Right lobe of liver (tissue), 6 donors: ENCODE results near the gene RAB28. TPM values are rescaled to one million over a fixed set of nuclear protein-coding genes. Genes with fewer than 3 reads are reported as not detected.

Experiments used
- ATAC-seq, 4 donors: fragments of 200-7000 bp; cut with Tn5 transposase; one replicate each; pipeline ENCODE4 v1.9.1; 2020; ENCODE audit warnings: mild to moderate bottlenecking in 4 of 4, moderate library complexity in 4 of 4
- DNase-seq, 3 donors: peaks; one replicate each; pipeline ENCODE4 v3.0.0-alpha.2; 2020
- H3K27ac ChIP-seq, 3 donors: fragments of 200-600 bp; one replicate each; pipeline ENCODE4 v1.8.0; 2022
- H3K27me3 ChIP-seq, 2 donors: fragments of 200-600 bp; one replicate each; pipeline ENCODE4 v1.8.0; 2022
- H3K36me3 ChIP-seq, 4 donors: fragments of 200-600 bp; sonication (generic) in 1 of 4; one replicate each; pipeline versions ENCODE4 v1.5.1 to v1.8.0; 2017 to 2022; ENCODE audit warnings: control low read depth in 1 of 4
- H3K4me1 ChIP-seq, 4 donors: fragments of 200-600 bp; sonication (generic) in 1 of 4; one replicate each; pipeline versions ENCODE4 v1.5.1 to v1.8.0; 2017 to 2022; ENCODE audit warnings: control low read depth in 1 of 4
- H3K4me3 ChIP-seq, 3 donors: fragments of 200-600 bp; one replicate each; pipeline ENCODE4 v1.8.0; 2022
- H3K9me3 ChIP-seq, 4 donors: fragments of 200-600 bp; sonication (generic) in 1 of 4; one replicate each; pipeline versions ENCODE4 v1.5.1 to v1.8.0; 2017 to 2022; ENCODE audit warnings: control low read depth in 1 of 4
- CTCF ChIP-seq, 4 donors: fragments of 200-600 bp in 3 of 4; fragments of 450-650 bp in 1 of 4; IDR thresholded peaks; one replicate each; pipeline versions ENCODE4 v1.5.1 to v1.8.0; 2016 to 2022; ENCODE audit warnings: antibody characterized with exemption in 4 of 4, mild to moderate bottlenecking in 2 of 4
- POLR2A ChIP-seq: fragments of 450-650 bp; IDR thresholded peaks from one replicate; pipeline ENCODE4 v1.6.1; 2017; ENCODE audit warnings: antibody characterized with exemption, mild to moderate bottlenecking
- WGBS: methylation state at CpG from one replicate; pipeline ENCODE4 v1.1.6; 2018; ENCODE audit warnings: low coverage, low lambda C conversion rate; ENCODE audit not compliant: insufficient coverage; ENCODE audit errors: missing lambda C conversion rate; 5-methylcytosine and 5-hydroxymethylcytosine counted together
- intact Hi-C, 2 donors: fragments of 100-400 bp; cut with DNase I; formaldehyde crosslinking; loops; one replicate each; pipeline versions ENCODE4 v1.11.2 to v1.14.1; 2022
- total RNA-seq, 6 experiments: library from RNA; depleted of rRNA in 2 of 6; stranded (reverse); fragments of >200 nt in 2 of 6; fragmentation: NEBNext Ultra II Directional in 3 of 6; extraction: Animal tissue kit (Norgen Biotek cat#: 25700) in 3 of 6; gene quantifications; one replicate each; pipeline versions ENCODE4 v1.1.0 to v1.2.4, GENCODE V29; 2016 to 2023
- donor health status: DM: no; HTN: yes; CAD: no.
- donor health status: DM: no; HTN: no; CAD: no.
- donor health status: DM: no; HTN: no; CAD: no.
- donor health status: DM: no; HTN: yes; CAD: no.
- donor health status: DM: no; HTN: yes; CAD: no.

RAB28 gene
- total RNA-seq, 6 experiments from 2014 or later: 3.8 to 5.8 (median 5.1) TPM

GRCh38 chr4:13525606-13526281 lies 41.6 kb upstream of the RAB28 start:
- no peak for DNase-seq
- no peak for ATAC-seq
- Histone ChIP-seq H3K36me3 (no peaks in the 10 kb centered on the region), H3K4me3 (no peak overlapping the region), H3K4me1 (peaks cover 0 to 5% (median 0%) of the 10 kb centered on the region in 4 donors), H3K27me3 (peaks cover 0 to 32% of the 10 kb centered on the region in 2 donors), H3K27ac (no peak overlapping the region), H3K9me3 (no peaks in the 10 kb centered on the region)
- WGBS: 26% methylated on average over 4 of the region's 4 CpGs
- intact Hi-C loops: no loop called here
- no peak for TF ChIP-seq CTCF (IDR thresholded peaks at IDR 0.05)
- no peak for TF ChIP-seq POLR2A

- Histone ChIP-seq H3K4me1 (peaks cover 0 to 5% (median 0%) of the 10 kb centered on the region in 4 donors), H3K9me3 (no peaks in the 10 kb centered on the region), H3K4me3 (no peak overlapping the region), H3K27ac (no peak overlapping the region), H3K27me3 (peaks cover 0 to 32% of the 10 kb centered on the region in 2 donors), H3K36me3 (no peaks in the 10 kb centered on the region)
- TF ChIP-seq CTCF (IDR thresholded peaks at IDR 0.05) (no peak), POLR2A (no peak)
- no peak for ATAC-seq
- intact Hi-C loops: no loop called here
- no peak for DNase-seq
- 10% methylated on average over 20 of the region's 36 CpGs for WGBS
These were observed 40.5 kb upstream of the RAB28 start for GRCh38 chr4:13524504-13525243.

GRCh38 chr4:13523591-13524503 lies 39.7 kb upstream of the RAB28 start:
- Histone ChIP-seq H3K9me3 (no peaks in the 10 kb centered on the region), H3K4me1 (no peaks in the 10 kb centered on the region)

More at GRCh38 chr4:13523591-13524503, 39.7 kb upstream of the RAB28 start:
- H3K4me3 ChIP-seq: no peak overlapping the region
- ATAC-seq (no peak), DNase-seq (no peak)
- H3K27ac ChIP-seq: no peak overlapping the region
- H3K27me3 ChIP-seq: peaks cover 0 to 24% of the 10 kb centered on the region in 2 donors
- TF ChIP-seq POLR2A (no peak), CTCF (IDR thresholded peaks at IDR 0.05) (no peak)
- WGBS: 14% methylated on average over 31 of the region's 59 CpGs
- intact Hi-C loops: no loop called here
- no peaks in the 10 kb centered on the region for H3K36me3 ChIP-seq
